ENCODE data around the gene CMTM6.

DNA sequence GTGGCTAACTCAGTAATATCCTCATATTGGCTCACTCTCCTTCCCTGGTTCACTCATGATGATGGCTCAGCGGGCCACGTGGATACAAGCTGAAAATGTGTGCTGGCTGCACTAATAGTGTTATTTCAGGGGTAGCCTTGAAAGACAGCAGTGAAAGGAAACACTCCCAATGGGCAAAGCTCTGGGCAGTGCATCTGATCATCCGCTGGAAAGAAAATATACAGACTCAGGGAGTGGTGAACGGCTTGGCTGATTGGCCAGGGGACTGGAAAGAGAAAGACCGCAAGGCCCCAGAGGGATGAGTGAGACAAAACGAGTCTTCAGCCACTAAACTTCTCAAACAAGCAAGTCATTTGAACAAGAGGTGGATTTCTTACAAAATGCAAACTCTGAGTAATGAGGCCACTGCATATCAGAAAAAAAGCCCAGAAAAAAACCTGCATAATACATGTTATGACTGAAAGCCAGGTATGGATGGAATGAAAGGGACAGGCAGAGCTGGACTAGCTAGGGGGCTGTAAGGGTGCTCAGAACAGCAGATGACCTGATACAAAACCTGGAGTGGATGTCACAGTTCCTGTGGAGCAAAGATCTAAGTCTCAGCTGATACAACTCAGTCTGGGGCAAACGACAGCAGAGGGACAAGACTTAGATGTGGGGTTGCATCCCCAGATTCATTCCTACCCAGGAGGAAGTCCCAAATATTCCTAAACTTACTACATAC lies 33.3 kb downstream of the CMTM6 start:
- TF ChIP-seq, protein P1, sequence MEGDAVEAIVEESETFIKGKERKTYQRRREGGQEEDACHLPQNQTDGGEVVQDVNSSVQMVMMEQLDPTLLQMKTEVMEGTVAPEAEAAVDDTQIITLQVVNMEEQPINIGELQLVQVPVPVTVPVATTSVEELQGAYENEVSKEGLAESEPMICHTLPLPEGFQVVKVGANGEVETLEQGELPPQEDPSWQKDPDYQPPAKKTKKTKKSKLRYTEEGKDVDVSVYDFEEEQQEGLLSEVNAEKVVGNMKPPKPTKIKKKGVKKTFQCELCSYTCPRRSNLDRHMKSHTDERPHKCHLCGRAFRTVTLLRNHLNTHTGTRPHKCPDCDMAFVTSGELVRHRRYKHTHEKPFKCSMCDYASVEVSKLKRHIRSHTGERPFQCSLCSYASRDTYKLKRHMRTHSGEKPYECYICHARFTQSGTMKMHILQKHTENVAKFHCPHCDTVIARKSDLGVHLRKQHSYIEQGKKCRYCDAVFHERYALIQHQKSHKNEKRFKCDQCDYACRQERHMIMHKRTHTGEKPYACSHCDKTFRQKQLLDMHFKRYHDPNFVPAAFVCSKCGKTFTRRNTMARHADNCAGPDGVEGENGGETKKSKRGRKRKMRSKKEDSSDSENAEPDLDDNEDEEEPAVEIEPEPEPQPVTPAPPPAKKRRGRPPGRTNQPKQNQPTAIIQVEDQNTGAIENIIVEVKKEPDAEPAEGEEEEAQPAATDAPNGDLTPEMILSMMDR (IDR thresholded peaks at IDR 0.05) = no peak
- no peak for TF ChIP-seq POLR2A (IDR thresholded peaks at IDR 0.05)
